Rectal smooth muscle tissue (tissue), 1 donor: ENCODE data around the gene RANBP10.

ENCODE experiments used
- H3K27ac ChIP-seq: one replicate; pipeline ENCODE4 v1.7.0; 2013; ENCODE audit warnings: low read depth, low read length, inconsistent platforms
- H3K27me3 ChIP-seq: one replicate; pipeline ENCODE4 v1.7.0; 2013; ENCODE audit warnings: low read length; ENCODE audit not compliant: control insufficient read depth, insufficient read depth
- H3K36me3 ChIP-seq: one replicate; pipeline ENCODE4 v1.7.0; 2013; ENCODE audit warnings: low read length; ENCODE audit not compliant: control insufficient read depth, insufficient read depth
- H3K4me1 ChIP-seq: one replicate; pipeline ENCODE4 v1.7.0; 2013; ENCODE audit warnings: low read length; ENCODE audit not compliant: control insufficient read depth, insufficient read depth
- H3K4me3 ChIP-seq: one replicate; pipeline ENCODE4 v1.7.0; 2013; ENCODE audit warnings: low read length
- H3K9ac ChIP-seq: one replicate; pipeline ENCODE4 v1.7.0; 2013; ENCODE audit warnings: low read length

The RANBP10 gene

DNA sequence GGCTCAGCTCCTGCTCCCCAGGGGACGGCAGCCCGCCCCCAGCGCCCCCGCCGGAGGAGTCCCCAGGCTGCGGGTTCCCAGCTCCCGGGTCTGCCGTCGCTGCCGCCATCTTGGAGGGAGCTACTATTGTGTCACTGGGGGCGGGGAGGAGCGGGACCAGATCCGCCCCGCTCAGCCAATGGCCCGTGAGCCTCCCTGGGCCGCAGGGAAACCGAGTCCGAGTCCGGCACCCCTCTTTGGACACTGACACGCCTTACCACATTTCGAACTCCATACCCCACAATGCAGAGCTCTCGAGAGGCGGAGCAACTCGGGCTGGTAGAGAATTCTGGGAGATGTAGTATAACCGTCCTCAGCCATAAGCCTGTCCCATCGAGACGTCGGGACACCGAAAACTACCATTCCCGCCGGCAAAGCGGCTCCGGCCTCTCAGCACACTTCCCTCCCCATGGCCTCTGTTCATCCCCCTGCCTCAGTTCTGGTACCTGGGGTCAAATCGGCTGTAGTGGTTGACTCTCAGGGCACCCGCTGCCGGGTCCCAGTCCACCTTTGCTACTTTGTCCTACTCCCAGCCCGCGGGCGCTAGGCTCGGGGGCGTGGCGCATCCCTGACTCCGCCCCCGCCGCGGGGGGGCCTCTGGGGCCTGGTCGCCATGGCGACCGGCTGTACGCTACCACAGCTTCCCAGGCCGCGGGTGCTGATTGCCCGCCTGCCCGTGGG is at the start of gene RANBP10, which contains the start of gene TSNAXIP1:
TSS of gene RANBP10 (minus strand) at position 133 of the 720 bp plus-strand sequence. CDS start at position 109, 24 bp downstream.
TSS of gene TSNAXIP1 (plus strand) at position 462 of the 720 bp plus-strand sequence. CDS start 261 bp downstream, outside the sequence.
- Histone ChIP-seq H3K27me3 (no peaks in the 10 kb centered on the region), H3K27ac (peak within 1 kb of the TSS; percentile 82), H3K9ac (peak within 1 kb of the TSS; percentile 88), H3K4me3 (peak within 1 kb of the TSS; percentile 99), H3K36me3 (no peaks in the 10 kb centered on the region), H3K4me1 (peaks cover 7% of the 10 kb centered on the region)

DNA sequence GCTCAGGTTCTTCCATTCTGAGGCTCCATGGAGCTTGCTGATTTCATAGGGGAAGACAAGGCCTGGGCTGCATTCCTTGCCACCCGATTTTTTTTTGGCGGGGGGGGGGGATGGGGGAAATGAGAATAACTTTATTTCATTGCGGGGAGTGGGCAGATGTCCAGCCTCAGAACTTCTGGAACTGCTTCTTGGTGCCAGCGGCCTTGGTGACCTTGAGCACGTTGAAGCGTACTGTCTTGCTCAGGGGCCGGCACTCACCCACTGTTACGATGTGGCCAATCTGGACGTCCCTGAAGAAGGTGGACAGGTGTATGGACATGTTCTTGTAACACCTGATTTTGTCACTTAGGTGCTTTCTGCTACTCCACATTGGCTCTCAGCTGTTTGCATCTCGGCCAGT is 49.4 kb upstream of the RANBP10 start:
- no peaks in the 10 kb centered on the region for H3K27me3 ChIP-seq
- no peak overlapping the region for H3K4me3 ChIP-seq
- no peak overlapping the region for H3K9ac ChIP-seq
- peaks cover 14% of the 10 kb centered on the region for H3K4me1 ChIP-seq
- peaks cover 3% of the 10 kb centered on the region for H3K36me3 ChIP-seq
- H3K27ac ChIP-seq = no peak overlapping the region

DNA sequence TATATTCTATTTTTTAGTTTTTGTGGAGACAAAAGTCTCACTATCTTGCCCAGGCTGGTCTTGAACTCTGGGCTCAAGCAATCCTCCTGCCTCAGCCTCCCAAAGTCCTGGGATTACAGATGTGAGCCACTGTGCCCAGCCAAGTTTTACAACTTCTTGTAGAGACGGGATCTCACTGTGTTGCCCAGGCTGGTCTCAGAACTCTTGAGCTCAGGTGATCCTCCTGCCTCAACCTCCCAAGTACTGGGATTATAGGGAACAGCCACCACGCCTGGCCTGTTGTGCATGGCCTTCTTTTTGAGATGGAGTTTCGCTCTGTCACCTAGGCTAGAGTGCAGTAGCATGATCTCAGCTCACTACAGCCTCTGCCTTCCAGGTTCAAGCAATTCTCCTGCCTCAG is 47.3 kb upstream of the RANBP10 start:
- H3K4me1 ChIP-seq = peaks cover 14% of the 10 kb centered on the region
- no peak overlapping the region for H3K9ac ChIP-seq
- H3K27ac ChIP-seq = no peak overlapping the region
- H3K36me3 ChIP-seq = no peaks in the 10 kb centered on the region
- no peaks in the 10 kb centered on the region for H3K27me3 ChIP-seq
- no peak overlapping the region for H3K4me3 ChIP-seq

DNA sequence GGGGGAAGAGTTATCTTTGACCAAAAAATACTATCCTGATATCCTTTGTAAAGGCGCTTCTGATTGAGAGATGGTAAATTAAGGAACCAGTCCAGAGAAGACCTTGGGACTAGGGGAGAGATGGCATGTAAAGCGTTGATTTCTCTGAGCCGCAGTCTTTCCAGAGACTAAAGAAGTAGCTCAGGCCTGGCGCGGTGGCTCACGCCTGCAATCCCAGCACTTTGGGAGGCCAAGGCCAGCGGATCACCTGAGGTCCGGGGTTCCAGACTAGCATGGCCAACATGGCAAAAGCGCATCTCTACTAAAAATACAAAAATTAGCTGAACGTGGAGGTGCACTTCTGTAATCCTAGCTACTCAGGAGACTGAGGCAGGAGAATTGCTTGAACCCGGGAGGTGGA is 41.8 kb upstream of the RANBP10 start:
- Histone ChIP-seq H3K9ac (no peak overlapping the region), H3K4me3 (peak overlapping the region; percentile 91), H3K4me1 (peaks cover 34% of the 10 kb centered on the region), H3K27me3 (no peaks in the 10 kb centered on the region), H3K36me3 (no peaks in the 10 kb centered on the region), H3K27ac (no peak overlapping the region)

DNA sequence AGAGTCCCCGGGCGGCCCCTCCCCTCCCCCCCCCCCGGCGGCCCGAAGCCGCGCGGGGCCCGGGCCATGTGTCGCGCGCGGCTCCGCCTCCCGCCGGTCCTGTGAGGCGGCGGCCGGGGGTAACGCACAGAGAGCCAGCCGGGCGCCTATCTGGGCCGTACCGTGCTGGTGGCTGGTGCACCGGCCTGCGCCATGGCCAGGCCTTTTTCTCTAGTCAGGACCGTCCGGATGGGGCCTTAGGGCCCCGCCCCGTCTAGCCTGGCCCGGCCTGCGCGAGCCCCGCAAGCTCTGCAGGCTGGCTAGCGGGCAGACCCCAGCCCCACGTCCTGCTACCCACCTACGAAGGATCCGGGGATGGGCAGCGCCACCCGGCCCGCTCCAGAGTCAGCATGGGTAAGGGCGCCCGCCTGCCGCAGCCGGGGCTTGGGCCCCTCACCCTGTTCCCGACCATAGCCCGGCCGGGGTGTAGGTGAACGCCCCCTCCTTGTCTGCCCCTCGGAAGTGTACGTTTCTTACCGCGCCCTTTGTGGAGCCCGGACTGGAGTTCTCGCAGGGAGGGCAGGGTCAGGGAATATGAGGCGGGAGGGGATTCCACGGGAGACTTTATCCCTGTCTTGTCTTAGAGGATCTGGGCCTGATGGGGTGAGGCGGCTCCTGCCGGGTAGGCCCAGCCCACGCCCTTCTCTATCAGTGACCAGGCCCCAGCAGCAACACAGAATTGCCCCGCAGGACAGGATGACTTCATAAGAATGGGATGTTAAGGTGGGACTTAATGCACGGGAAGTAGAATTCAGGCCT is 40.9 kb upstream of the RANBP10 start, which contains the start of gene CENPT:
TSS of gene CENPT (minus strand) at position 630 of the 798 bp plus-strand sequence. CDS start 13,834 bp downstream, outside the sequence.
- Histone ChIP-seq H3K36me3 (no peaks in the 10 kb centered on the region), H3K27me3 (no peaks in the 10 kb centered on the region), H3K9ac (peak within 1 kb of the TSS; percentile 81), H3K4me1 (peaks cover 37% of the 10 kb centered on the region), H3K4me3 (peak within 1 kb of the TSS; percentile 91), H3K27ac (peak within 1 kb of the TSS; percentile 96)

DNA sequence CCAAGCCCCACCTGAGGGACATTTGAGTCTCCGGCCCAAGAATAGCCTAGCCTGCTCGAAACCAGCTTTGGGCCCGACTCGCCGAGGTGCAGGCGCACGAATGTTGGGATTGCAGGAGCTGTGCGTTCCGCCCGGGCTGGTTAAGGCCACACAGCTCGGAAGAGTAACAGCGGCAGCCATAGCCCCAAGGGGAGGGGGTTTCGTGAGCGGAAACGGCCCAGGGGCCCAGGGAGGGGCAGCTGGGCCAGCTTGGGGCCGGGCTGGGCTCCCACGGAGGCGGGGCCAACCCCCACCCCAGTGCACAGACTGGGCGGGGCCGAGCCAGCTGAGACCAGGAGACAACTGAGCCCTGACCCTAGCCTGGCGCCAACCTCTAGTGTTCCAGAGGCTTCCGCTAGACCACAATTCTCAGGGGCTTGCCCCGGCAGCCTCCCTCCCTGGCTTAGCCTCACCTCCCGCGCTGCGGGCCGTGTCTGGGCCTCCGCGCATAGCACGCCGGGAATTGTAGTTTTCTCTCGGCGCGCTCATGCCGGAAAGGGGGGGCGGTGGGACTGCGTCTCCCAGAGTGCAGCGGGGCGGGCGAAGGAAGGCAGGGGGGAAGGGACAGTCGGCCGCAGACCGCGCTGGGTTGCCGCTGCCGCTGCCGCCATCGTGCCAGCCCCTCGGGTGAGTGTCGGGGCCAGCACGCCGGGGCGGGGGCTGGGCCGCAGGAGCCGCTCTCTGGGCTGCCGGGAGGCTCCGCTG is 40.1 kb upstream of the RANBP10 start, which contains the start of gene NUTF2:
TSS of gene NUTF2 (plus strand) at position 614 of the 744 bp plus-strand sequence. CDS start 18,198 bp downstream, outside the sequence.
- Histone ChIP-seq H3K36me3 (no peaks in the 10 kb centered on the region), H3K4me1 (peaks cover 38% of the 10 kb centered on the region), H3K27ac (peak within 1 kb of the TSS; percentile 96), H3K9ac (peak within 1 kb of the TSS; percentile 81), H3K27me3 (no peaks in the 10 kb centered on the region), H3K4me3 (peak within 1 kb of the TSS; percentile 91)

DNA sequence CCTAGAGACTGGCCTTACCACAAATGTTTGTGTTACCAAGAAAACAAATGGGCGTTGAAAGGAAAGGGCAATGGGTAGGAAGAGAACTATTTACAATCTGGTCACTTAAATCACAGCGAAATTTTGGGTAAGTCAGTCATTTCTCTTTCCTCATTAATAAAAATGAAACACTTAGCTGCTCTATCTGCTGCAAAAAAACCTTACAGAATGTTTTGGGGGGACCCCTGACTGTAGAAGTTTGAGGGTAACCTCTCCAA is 39.6 kb upstream of the RANBP10 start:
- Histone ChIP-seq H3K27ac (peak overlapping the region; percentile 96), H3K4me3 (peak overlapping the region; percentile 91), H3K36me3 (no peaks in the 10 kb centered on the region), H3K9ac (peak overlapping the region; percentile 81), H3K4me1 (peaks cover 41% of the 10 kb centered on the region), H3K27me3 (no peaks in the 10 kb centered on the region)

DNA sequence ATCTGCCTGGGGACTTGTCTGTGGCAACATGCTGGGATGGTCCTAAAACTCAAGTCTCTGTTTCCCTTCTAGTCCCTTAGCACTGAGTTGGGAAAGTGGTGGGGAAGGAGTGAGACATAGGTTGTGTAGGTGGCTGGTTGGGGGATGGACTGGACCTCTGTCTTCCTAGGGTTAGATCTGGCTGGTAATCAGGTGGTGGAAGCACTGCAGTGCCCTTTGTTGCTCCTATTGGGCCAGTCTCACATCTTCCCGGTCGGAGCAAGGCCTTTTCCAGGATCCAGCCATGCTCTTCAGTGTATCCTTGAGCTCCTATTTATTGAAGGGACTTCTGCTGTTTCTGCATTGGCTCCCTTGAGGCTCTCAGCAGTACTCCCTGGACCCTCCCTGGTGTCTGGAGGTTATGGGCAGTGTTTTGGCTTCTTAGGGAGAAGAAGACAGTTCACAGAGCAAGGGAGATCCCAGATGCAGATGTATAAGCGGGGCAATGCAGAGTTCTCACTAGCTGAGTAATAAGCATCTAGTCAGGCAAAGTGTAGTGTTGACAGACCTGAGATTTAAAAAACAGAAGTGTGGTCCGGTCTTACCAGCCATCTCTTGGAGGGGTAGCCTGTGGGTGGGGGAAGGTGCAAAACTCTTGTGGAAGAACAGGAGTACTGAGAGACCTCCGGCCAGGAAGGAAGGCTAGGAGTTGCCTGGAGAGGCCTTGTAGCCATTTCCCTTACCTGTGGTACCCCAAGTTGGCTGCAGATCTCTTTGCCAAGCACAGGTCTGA is 39.1 kb upstream of the RANBP10 start:
- H3K9ac ChIP-seq = peak overlapping the region; percentile 73
- peak overlapping the region; percentile 91 for H3K4me3 ChIP-seq

DNA sequence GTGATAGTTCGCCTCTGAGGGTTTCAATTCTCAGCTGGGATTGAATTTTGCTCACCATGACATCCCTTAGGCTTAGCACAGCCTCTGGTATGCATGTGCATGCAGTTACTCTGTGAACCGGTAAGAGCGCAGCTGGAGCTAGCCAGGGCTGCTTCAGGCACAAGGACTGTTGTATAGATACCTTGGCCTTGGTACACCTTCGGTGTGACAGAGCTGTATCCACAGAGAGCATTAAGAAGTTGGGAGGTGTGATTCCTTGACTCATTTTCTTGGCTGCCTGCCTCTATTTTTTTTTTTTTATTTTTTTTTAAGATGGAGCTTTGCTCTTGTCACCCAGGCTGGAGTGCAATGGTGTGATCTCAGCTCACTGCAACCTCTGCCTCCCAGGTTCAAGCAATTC is 38.1 kb upstream of the RANBP10 start:
- Histone ChIP-seq H3K27me3 (no peaks in the 10 kb centered on the region), H3K4me3 (peak overlapping the region; percentile 46), H3K9ac (peak overlapping the region; percentile 61), H3K27ac (peak overlapping the region; percentile 42), H3K36me3 (no peaks in the 10 kb centered on the region), H3K4me1 (peaks cover 41% of the 10 kb centered on the region)

More for the DNA sequence above, 39.1 kb upstream of the RANBP10 start:
- H3K27me3 ChIP-seq = no peaks in the 10 kb centered on the region
- peak overlapping the region; percentile 96 for H3K27ac ChIP-seq
- peaks cover 41% of the 10 kb centered on the region for H3K4me1 ChIP-seq
- no peaks in the 10 kb centered on the region for H3K36me3 ChIP-seq

DNA sequence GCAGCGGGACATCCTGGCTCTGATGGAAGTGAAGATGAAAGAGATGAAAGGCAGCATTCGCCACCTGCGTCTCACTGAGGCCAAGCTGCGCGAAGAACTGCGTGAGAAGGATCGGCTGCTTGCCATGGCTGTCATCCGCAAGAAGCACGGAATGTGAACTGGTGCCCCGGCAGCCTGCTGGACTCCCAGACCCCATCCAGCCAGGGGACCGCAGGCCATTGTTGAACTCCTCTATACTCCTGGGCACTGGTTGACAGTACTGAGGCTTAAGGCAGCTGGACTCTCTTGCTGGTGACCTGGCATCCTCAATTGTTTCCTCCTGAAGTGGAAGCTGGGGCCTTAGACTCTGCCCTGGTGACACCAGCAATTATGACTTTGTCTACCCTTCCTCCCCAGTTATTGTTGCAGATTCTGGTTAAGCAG is 37.0 kb upstream of the RANBP10 start:
- peaks cover 41% of the 10 kb centered on the region for H3K4me1 ChIP-seq
- peak overlapping the region; percentile 98 for H3K4me3 ChIP-seq
- no peaks in the 10 kb centered on the region for H3K36me3 ChIP-seq
- peak overlapping the region; percentile 70 for H3K9ac ChIP-seq
- H3K27ac ChIP-seq = peak overlapping the region; percentile 100
- H3K27me3 ChIP-seq = no peaks in the 10 kb centered on the region

DNA sequence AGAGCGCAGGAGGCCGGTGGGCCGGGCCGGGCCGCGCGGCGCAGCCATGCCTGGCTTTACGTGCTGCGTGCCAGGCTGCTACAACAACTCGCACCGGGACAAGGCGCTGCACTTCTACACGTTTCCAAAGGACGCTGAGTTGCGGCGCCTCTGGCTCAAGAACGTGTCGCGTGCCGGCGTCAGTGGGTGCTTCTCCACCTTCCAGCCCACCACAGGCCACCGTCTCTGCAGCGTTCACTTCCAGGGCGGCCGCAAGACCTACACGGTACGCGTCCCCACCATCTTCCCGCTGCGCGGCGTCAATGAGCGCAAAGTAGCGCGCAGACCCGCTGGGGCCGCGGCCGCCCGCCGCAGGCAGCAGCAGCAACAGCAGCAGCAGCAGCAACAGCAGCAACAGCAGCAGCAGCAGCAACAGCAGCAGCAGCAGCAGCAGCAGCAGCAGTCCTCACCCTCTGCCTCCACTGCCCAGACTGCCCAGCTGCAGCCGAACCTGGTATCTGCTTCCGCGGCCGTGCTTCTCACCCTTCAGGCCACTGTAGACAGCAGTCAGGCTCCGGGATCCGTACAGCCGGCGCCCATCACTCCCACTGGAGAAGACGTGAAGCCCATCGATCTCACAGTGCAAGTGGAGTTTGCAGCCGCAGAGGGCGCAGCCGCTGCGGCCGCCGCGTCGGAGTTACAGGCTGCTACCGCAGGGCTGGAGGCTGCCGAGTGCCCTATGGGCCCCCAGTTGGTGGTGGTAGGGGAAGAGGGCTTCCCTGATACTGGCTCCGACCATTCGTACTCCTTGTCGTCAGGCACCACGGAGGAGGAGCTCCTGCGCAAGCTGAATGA is 36.4 kb upstream of the RANBP10 start:
- H3K36me3 ChIP-seq = no peaks in the 10 kb centered on the region
- no peaks in the 10 kb centered on the region for H3K27me3 ChIP-seq
- peak overlapping the region; percentile 70 for H3K9ac ChIP-seq
- H3K27ac ChIP-seq = peak overlapping the region; percentile 100
- peak overlapping the region; percentile 98 for H3K4me3 ChIP-seq
- H3K4me1 ChIP-seq = peaks cover 37% of the 10 kb centered on the region
